DMS79 (cell line): Measurements from ENCODE around the gene AHRR.
A peak's percentile ranks its signal among the peaks of the same experiment; 100 is the strongest.
"Not testable (repeated sequence)": the region's sequence is repeated elsewhere in the genome, so short reads cannot be mapped to it uniquely, and the experiment has no call there.

Experiments used
- DNase-seq: peaks from one replicate; lab custom pipeline; 2025; lab: John Stamatoyannopoulos, UW

AHRR gene

GRCh38 chr5:396531-396961, 75.0 kb downstream of the AHRR start:
- no peak for DNase-seq

GRCh38 chr5:398141-398474, 76.6 kb downstream of the AHRR start:
- DNase-seq: not testable (repeated sequence)

DNA sequence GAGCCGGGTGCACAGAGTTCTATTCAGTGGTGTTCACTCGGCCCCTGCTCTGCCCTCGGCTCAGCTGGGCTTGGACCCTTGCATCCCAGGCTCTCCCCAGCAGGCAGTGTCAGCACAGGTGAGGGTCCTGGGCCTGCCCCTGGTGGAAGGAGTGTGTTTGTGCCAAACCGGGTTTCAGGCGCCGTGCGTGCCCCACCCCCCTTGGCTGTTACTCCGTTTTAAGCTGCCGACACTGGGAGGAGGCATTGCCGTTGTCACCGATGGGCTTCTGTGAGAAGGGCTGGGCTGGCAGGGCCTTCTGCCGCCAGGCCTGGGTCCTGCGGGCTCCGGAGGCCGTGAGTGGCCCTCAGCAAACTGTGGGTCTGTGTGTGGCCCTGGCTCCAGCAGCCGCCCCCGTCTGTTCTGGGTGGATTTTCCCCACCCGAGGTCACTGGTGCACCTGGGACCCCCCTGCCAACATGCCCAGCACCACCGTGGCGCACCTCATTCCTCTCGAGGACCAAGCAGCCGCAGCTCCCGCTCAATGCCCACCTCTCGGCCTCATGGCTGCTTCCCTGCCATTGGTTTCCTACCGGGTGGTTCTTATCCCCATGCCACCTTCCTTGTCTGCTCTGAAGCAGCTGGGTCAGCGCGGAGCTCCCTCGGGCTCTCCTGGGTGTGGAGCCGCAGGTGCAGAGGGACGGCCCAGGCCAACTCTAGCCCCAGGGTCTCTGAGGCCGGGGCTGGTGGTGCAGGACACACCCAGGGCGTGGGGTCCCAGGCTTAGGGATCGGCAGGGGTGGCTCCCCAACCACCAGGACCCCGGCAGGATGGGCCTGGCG, 77.2 kb downstream of the AHRR start:
- DNase-seq: no peak

GRCh38 chr5:399296-400281, 78.1 kb downstream of the AHRR start:
- peak; percentile 90 for DNase-seq

GRCh38 chr5:400282-401145, 79.0 kb downstream of the AHRR start:
- DNase-seq: no peak

DNA sequence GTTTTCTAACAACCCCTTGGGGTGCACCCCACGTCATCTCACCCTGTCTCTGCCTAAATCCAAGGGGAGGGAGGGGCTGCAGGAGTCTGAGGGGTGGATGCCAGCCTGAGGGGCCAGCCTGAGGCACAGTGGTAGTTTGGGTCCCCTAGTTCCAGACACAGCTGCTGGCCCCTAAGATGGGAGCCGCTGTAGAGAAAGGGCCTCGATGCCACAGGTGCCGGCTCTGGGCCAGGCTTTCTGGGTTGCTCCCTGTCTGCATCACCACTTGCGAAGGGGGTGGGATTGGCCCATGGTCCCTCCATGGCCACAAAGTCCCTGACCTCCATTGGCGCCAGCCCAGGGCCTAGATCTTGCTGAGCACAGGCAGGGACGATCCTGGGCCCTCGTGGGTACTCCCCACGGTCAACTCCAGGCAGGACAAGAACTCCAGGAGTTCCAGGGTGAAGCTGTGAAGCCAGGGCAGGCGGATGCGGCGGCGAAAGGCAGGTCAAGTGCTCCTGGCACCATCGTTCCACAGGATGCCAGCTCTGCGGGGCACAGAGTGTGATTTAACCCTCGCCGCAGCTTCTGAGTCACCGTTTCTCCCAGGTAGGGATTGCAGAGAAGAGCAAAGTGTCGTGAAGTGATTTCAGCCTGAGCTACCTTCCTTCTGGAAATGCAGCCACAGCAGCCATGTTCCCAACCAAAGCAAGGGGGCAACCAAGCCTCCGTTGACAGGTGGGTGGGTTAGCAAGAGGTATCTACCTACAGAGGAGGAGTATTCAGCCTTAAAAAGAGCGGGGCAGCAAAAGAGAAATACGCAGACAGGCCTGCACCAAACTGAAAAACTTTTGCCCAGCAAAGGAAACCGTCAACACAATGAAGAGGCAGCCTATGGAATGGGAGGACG, 79.9 kb downstream of the AHRR start:
- DNase-seq: no peak

DNA sequence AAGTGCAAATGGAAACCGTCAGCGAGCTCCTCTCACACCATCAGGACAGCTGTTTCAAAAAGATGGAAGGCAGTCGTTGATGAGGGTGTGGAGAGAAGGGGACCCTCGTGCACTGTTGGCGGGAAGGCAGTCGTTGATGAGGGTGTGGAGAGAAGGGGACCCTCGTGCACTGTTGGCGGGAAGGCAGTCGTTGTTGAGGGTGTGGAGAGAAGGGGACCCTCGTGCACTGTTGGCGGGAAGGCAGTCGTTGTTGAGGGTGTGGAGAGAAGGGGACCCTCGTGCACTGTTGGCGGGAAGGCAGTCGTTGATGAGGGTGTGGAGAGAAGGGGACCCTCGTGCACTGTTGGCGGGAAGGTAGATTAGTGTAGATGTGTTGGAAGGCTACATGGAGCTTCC, 80.7 kb downstream of the AHRR start:
- DNase-seq: not testable (repeated sequence)

DNA sequence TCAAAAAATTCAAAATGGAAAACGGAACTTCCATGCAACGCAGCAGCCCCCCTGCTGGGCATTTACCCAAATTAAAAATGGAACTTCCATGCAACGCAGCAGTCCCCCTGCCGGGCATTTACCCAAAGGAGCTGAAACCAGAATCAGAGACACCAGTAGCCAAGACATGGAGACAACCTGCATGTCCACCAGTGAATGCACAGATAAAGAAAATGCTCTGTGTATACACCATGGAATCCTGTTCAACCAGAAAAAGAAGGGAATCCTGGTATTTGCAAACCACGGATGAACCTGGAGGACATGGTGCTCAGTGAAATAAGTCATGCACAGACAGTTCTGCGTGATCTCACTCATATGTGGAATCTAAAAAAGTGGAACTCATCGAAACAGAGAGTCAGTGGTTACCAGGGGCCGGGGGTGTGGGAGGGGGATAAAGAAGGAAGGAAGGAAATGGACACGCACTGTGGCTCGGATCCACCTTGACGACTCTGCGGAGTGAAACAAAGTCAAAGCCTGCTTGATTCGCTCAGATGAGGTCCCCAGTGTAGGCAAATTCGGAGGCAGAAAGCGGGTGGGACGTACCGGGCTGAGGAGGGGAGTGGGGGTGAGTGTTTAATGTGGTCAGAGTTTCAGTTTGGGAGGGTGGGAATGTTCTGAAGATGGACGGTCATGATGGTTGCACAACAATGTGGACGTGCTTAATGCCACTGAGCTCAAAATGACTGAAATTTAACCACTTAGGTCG, 81.3 kb downstream of the AHRR start:
- DNase-seq: no peak

- DNase-seq: no peak
Observed at GRCh38 chr5:403995-404394, 82.5 kb downstream of the AHRR start.

- no peak for DNase-seq
Observed at GRCh38 chr5:404666-405241, 83.2 kb downstream of the AHRR start.

DNA sequence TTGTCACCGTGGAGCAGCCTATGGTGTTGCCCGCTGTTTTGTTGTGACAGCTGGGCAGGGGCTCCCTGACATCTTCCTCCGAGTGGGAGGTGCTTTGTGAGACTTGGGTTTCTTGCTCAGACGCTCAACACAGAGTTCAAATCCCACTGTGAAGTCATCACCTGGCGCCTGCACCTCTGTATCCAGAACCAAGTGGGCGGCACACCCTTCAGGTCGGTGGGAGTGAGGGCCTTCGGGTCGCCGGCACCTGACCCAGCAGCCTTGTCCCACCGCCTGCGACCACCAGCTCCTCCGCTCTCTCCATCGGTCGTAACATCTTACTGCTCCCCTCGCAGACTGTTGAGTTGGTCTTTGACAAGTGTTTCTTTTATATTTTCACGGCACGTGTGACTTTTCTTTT, 83.9 kb downstream of the AHRR start:
- DNase-seq: no peak

- DNase-seq: no peak
Observed at GRCh38 chr5:406041-406440, 84.5 kb downstream of the AHRR start.

GRCh38 chr5:407051-407450, 85.5 kb downstream of the AHRR start:
- no peak for DNase-seq

DNA sequence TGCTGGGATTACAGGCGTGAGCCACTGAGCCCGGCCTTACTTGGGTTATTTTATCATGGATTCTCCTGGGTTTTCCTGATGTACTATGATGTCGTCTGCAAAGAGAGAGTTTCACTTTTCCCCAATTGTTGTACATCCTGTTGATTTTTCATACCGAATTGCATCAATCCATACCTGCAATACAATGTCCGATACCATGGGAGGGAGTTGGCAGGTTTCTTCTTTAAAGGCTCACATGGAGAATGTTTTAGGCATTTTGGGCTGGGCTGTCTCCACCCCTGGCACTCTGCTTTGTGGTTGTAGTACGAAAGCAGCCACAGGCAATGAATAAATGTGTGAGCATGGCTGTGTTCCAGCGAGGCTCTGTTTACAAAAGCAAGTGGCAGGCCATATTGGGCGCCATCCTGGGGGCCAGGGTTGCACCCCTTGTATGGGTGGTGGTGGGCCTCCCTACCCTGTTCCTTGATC, 86.3 kb downstream of the AHRR start:
- DNase-seq: no peak

GRCh38 chr5:410911-411517, 89.5 kb downstream of the AHRR start:
- DNase-seq: no peak

DNA sequence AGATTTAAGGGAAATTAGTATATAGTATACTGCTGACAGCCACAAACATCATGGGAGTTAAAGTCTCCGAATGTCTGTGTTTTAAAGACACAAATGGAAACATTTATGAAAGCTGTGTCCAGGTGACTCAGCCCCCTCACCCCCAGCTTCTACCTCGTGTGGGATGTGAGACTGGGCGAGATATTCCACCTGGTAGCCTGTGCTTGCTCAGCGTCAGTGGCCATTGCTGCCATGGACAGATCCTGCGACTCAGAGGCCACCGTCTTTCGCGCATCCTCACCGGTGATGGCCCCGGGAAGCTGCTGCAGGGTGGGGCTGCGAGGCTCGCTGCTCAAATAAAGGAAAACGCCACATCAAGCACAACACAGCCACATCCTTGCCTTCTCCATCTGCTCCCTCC, 90.2 kb downstream of the AHRR start:
- DNase-seq: no peak

DNA sequence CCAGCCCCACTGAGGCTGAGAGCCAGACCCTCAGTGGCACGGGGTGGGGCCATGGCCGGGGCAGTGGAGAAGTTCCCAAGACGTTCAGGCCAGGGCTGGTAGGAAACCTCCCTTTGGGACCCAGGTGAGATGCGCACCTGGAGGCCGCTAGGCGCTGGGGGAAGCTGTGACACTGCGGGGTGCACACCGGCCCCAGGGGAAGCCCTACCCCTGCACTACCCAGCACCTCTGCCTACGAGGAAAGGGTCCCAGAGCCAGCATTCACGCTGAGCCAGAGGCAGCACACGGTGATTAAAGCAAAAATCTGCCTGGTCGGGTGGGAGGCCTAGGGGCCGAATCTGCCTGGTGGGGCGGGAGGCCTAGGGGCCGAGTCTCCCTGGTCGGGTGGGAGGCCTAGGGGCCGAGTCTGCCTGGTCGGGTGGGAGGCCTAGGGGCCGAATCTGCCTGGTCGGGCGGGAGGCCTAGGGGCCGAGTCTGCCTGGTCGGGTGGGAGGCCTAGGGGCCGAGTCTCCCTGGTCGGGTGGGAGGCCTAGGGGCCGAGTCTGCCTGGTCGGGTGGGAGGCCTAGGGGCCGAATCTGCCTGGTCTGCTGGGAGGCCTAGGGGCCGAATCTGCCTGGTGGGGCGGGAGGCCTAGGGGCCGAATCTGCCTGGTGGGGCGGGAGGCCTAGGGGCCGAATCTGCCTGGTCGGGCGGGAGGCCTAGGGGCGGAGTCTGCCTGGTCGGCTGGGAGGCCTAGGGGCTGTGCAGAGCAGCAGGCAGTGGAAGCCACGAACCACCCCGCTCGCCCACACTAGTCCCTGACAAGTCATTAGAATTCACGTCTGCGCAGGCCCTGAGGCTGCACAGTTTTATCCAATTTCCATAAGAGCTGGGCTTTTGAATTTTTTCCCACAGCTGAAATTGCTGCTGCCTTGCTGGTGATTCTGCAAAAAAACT, 93.7 kb downstream of the AHRR start:
- not testable (repeated sequence) for DNase-seq

DNA sequence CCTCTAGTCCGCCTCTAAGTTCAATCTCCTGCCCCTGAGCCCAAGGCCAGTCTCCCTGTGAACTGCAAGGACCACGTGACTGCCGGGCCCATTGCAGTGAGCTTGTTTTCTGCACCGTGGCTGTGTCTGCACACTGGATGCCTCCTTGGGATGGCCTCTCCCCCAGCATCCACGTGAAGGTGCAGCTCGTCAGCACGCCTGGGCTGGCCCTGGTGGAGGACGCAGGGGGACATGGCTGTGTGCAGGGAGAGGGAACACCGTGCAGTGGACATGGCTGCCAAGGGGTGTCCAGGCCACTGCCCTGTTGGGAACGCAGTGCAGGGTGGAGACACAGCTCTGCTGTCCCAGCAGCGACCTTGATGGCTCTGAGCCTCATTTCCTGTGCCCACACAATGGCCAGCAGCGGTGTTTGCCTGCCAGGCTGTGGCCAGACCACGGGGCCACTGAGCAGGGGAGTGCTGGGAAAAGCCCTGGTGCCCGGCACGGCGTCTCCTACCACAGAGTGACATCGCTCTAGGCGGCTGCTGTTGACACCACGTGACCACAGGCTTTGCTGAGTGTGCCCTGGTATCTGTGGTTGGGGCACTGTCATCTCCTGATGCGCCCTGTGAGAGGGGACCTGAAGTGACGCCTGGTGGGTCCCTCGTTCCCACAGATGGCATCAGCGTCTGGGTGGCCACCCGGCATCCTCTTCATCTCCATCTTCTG, 94.6 kb downstream of the AHRR start:
- DNase-seq: no peak
